RKO (cell line): ENCODE results near the gene NCAPD2.
"Not testable (repeated sequence)": the region's sequence is repeated elsewhere in the genome, so short reads cannot be mapped to it uniquely, and the experiment has no call there.

Source experiments
- DNase-seq: peaks from one replicate; pipeline ENCODE4 v3.0.0-alpha.2; 2016; ENCODE audit warnings: low spot score

The NCAPD2 gene

DNA sequence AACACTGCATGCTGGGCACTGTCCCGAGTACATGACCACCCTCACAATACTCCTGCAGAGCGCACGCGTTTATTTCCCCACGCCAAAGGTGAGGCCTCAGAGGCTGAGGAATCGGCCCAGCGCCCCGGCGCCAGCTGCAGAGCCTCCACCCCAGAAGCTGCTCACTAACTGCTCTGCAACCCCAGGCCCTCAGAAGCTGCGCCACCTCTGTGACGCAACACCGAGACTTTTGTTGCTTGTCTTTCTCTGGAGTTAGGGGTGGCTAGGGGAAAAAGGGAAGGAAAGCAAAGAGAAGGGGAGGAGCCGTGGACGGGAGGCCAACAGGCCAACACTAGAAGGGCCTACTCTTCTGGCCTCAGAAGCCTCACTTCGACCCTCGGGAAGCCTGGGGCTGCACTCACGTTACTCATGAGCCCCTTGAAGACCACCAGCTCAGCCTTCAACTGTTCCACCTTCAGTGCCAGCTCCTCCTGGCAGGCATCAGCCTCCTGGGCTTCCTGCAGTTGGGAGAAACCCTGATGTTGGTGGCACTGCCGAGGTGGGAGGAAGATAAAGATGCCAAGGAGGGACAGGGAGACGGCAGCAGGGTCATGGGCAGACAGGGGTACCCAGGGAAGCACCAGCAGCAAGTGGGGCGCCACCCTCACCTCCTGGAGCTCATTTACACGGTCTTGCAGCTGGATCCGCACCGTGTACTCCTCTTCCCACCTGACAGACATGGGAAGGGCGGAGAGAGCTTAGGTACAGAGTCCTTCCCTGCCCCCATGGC lies 56.6 kb downstream of the NCAPD2 start:
- DNase-seq, result no peak

DNA sequence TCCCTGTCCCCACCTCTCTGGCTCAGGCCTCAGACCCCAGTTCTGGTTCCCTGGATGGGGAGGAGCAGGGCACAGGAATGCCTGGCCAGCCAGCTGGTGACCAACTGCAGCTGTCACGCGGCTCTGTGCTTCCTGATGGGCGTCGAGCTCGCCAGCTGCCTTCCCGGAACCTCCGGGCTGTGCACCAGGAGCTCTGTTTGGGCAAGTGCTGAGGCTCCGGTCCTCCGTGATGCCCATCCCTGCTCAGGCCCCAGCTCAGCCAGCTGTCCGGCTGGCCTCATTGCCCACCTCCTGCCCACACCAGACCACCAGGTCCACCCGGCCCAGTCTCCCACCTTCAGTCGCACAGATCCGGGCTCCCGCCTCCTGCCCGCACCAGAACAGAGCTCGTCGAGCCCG lies 57.2 kb downstream of the NCAPD2 start:
- no peak for DNase-seq

DNA sequence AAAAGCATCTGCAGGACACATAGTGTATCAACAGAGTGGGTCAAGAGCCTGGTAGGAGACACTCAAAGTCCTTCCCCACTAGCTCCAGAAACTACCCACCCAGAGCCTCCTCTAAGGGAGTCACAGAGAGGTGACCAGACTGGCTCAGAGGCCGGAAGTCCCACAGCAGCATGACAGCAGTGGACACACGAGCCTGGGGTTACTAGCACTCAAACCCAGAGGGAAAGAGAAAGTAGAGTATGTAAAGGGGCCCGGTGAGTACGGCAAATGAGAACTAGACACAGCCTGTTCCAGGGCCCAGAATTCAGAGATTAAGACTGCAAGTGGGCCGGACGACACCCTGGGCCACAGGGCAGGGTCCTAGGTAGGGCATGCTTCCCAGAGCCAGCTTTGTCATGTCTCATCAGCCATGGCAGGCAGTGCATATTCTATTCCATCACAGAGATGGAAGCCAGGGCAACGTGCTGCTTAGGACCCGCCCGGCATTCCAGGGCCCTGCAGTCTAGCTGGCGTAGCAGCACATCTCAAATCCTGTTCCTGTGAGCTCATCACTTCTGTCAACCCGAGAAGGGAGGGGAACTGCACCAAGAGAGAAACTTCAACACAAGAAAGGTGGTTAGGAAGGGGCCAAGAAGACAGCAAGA lies 57.7 kb downstream of the NCAPD2 start:
- DNase-seq, result no peak

DNA sequence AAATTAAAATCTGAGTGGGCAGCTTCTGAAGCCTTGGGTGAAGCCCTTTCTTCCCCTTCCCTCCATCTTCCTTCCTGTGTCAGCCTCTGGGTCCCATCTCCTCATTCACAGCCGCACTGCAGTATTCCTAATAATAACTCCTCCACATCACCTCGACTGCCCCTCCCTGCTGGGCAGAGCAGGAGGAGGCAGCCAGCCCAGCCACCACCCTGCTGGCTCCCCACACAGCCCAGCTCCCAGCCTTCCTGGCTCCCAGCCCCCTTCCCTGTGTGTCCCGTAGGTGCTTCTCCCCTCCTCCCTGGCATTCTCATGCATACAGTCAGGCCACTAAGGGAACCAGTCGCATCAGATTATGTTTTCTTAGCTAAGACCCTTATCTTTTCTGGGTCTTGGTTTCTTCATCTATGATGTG lies 58.2 kb downstream of the NCAPD2 start:
- no peak for DNase-seq

DNA sequence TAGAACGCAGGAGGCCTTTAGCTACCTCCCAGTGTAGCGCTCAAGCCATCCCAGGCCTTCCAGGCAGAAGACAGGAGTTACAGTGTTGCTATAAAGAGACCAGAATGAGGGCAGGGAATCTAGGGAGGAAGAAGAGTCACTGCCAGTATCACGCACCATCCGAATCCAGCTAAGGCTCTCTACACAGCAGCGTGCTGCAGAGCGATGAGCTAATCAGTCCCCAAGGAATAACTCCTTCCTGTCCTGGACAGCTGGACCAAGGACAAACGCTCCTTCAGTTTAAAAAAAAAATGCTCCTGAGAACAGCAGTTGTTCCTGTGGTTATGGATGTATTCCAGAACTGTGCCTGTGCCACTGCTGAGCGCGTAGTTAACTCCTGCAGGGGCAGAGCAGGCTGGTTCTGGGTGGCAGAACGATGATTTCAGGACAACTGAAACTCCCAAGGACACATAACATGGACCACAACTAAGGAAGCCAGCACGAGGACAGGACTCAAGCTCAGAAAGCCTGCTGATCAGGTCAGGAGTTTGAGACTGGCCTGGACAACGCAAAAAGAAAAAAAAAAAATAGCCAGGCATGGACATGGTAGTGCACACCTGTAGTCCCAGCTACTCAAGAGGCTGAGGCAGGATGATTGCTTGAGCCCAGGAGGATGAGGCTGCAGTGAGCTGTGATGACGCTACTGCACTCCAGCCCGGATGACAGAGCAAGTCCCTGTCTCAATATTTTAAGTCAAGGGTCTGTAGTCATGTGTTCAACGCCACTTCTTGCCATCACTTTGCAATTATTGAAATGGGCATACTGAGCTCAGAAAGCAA lies 59.4 kb downstream of the NCAPD2 start:
- DNase-seq, result no peak

DNA sequence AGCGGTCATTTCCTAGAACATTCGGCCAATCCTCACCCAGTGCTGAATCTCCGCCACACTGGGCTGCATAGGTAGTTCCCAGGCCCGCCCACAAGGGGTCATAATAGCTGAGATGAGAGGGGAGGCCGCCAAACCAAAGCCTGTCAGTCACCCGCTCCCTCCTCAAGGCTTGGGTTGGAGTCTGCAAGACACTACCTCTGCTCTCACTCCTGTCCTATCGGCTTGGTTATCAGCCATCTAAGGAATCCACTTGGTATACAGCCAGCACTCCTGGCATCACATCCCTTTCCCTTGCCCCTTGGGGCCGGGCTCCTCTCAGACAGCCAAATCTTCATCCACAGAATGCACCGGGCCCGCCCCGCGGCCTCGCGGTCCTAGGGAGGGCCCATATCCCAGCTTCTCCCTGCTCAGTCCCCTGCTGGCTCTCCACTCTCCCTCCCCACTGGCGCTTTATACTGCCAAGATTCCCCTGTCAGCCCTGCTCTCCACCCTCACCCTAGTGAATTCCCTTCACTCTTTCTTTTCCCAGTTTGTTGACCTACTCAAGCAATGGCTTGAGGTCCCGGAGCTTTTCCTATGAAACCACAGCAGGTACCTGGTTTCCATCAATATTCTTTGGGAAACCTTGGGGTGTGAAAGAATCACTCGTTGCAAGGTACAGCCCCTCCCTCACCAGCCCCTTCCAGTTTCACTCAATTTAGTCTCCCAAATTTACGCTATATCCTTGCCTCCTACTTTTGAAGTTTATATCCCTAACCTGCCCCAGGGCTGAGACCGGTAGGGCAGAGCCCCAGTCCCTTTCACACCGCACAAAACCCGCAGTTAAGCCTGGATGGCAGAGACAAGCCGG lies 60.5 kb downstream of the NCAPD2 start:
- peak; percentile 73 for DNase-seq

DNA sequence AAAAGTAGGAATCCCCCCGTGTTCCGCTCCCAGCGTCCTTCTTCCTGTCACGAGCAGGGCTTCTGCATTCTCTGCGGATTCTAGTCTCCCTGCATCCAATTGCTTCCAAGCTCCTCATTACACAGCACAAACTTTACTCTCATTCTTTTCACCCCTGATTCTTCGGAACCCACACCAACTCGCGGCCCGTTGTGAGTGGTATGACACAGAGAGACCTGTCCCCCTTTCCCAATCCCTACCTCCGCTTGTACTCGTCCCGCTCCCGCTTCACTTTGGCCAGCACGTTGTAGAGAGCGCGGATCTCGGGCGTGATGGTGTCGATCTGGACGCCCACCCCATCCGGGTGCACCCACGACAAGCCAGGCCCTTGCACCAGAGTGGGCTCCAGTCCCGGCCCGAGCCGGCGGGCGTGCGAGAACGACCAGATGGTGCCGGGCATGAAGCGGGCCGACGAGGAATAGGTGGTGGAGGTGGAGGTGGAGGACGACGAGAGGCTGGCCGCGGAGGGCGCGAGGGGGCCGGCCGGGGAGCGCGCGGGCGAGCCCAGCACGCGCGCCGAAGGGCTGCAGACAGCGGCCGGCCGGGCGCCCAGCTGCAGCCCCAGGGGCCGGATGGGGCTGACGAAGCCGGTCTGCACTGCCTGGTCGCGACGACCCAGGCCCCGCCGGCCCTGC lies 61.3 kb downstream of the NCAPD2 start:
- DNase-seq, result no peak

DNA sequence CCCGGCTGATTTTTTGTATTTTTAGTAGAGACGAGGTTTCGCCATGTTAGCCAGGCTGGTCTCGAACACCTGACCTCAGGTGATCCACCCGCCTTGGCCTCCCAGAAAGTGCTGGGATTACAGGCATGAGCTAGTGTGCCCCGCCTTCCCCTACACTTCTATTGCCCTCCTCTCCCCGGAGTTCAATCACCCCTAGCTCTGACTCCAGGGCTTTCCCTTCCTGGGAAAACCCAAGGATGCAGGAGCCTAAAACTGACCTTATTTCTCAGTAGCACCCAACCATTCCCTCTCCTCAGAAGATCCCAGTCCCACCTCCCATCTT lies 62.6 kb downstream of the NCAPD2 start:
- not testable (repeated sequence) for DNase-seq

DNA sequence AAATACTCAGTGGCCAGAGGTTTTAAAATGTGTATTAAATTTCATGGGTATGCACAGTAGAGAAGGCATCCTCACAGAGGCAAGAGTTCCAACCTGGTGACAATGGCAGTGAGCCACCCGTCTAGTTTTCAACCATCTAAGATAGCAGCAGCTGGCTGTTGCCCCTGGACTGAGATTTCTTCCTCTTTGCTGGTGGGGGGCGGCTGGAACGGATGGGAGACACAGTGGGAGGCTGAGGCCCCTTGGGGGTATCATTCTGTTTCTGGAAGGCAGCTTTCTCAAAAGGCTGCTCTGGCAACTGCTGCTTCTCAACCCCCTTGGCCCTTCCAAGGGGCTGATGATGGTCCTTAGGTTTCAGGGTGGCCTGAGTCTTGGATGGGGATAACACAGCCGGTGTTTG lies 63.0 kb downstream of the NCAPD2 start:
- DNase-seq, result no peak

DNA sequence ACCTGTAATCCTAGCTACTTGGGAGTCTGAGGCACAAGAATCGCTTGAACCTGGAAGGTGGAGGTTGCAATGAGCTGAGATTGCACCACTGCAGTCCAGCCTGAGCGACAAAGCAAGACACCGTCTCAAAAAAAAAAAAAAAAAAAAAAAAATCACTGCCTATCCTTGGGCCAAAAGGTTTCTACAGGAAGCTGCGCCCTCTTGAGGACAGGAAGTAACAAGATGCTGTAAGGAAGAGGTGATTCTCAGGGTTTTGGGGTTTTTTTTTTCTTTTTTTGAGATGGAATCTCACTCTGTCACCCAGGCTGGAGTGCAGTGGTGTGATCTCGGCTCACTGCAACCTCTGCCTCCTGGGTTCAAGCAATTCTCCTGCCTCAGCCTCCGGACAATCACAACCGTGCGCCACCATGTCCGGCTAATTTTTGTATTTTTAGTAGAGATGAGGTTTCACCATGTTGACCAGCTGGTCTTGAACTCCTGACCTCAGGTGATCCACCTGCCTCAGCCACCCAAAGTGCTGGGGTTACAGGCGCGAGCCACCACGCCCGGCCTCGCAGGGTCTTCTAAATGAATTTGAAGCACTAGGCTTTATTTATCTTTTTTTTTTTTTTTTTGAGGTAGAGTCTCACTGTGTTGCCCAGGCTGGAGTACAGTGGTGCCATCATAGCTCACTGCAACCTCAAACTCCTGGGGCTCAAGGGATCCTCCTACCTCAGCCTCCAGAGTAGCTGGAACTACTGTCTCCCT lies 64.3 kb downstream of the NCAPD2 start:
- DNase-seq, result peak; percentile 73

DNA sequence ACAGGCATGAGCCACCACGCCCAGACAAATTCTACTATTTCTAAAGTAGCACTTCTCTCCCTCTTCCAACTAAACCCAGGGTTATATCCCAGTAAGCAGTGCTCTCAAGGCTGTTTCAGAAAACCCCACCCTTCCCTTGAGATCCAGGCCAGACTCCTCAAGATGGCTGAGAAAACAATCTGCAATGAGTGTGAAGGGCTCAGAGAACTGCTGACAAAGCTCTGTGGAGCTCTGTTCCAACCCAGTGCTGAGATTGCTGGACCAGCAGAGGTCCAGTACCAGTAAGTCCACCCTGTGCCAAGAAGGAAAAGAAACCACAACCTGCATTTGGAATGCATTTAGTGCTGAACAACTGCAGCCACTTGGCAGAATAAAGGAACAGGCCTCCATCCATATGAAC lies 65.6 kb downstream of the NCAPD2 start:
- DNase-seq, result no peak

DNA sequence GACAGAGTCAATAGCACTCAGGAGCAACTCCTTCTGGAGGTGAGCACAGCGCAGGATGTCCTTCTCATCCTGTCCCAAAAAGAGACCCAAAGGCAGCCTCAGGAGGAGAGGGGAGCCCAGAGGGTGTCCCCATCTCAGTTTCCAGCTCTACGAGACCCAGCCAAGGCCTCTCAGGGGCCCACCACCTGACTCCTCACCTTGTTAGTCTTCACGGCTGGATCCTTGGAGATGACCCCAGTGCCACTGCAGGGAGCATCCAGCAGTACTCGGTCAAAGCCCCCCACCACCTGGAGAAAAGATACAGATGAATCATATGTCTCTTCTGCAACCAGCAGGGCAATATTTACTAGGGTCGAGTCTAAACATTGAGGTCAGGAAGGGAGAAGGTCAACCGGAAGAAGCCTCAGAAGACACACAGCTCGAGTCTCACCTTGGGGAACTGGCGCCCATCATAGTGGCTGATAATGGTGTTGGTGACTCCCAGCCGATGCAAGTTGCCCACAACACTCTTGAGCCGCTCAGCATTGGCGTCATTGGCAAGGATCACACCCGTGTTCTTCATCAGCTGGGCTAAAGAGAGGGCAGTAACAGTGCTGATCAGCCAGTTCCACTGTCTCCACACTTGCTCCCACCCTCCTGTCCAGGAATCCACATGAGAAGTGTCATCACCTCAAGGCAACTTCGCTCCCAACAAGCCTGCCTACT lies 66.8 kb downstream of the NCAPD2 start:
- no peak for DNase-seq

DNA sequence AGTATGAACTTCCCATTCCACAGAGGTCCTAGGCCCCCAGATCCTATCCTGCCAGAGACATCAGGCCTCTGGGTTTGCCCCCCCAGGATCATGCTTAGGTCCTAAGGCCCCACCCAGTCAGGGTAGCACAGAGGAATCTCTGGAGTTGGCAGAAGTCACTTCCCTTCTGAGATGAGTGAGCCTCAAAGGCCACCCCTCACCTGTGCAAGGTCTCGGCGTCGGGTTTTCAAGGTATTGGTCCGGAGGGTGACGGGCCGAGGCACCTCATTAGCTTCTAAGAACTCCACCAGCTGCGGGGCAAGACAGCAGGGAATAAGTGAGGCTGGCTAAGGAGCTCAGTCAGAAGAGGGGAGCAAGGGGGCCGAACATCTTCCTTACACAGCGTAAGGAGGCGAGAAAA lies 69.0 kb downstream of the NCAPD2 start:
- DNase-seq, result no peak

DNA sequence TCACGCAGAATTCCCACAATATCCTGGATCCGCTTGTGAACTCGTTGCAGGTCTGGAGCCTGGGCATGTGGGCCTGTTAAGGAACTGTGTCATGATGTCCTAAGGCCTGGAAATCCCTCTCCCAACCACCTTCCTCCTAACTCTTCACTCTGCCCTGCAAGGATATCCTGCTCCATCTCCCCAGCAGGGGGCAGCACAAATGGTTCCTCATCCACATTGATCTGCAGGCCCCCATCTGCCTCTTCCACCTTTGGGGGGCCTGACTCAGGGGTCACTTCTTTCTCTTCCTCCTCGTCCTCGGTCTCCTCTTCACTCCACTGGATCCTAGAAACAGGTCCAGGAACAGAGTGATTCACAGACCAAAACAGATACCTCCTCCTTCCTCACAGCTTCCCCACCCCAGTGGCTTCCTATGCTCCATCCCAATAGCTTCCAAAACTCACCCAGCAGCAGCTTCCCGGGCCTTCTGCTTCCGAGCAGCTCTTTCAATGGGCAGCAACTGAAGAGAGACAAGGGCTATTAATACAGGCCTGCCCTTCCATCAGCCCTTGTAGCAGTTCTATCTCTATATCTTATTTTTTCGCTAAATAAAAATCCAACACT lies 69.6 kb downstream of the NCAPD2 start:
- DNase-seq, result peak; percentile 45

DNA sequence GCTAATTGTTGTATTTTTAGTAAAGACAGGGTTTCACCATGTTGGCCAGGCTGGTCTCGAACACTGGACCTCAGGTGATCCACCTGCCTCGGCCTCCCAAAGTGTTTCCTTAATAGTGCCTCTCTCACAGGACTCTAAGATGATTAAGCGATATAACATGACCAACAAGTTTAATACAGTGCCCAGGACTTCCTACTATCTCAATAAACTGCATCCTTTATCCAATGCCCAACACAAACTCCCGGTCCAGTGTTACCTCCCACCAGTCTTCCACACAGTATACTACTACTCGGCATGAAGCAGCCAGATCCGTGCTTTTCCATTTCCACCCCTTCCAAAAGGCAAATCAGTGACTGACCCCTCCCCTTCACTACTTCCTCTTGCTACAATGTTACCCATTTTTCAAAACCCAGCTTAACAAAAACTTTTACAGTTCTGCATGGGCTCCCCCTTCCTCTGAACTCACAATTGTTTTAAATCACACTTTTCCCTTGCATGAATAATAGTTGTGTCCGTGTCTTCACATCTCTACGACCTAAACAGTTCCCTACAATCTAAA lies 73.3 kb downstream of the NCAPD2 start:
- DNase-seq, result peak; percentile 43

DNA sequence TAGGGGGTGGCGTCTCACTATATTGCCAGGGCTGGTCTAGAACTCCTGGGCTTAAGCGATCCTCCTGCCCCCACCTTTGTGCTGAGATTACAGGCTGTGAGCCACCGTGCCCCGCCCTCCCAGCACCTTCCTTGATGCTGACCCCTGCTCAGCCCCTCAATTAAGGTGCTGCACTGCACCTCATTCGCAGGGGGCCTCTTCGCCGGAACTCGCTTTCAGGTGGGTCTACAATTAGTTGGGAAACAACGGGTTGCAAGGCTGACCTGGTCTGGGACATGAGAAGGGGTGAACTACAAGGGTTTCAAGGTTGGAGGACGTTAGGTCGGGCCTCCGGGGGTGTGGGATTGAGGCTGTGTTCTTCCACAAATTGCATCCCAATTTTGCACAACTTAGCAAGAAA lies 75.4 kb downstream of the NCAPD2 start:
- DNase-seq, result no peak

DNA sequence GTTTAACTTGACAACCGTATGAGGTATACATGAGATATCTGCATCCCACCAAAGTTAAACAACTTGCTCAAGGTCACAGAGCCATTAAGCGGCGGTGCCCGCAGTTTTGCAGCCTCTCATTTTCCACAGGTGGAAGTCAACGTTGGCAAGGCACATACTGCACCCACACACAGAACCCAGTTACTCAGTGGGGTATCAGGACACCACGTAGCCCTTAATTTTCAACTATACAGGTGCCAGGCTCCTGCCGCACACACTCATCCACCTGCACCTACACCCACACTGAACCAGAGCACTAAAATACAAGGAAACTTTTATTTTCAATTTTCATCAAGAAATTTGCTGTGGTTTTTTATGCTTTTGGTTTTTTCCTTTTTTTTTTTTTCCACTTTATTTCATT lies 75.9 kb downstream of the NCAPD2 start:
- no peak for DNase-seq

DNA sequence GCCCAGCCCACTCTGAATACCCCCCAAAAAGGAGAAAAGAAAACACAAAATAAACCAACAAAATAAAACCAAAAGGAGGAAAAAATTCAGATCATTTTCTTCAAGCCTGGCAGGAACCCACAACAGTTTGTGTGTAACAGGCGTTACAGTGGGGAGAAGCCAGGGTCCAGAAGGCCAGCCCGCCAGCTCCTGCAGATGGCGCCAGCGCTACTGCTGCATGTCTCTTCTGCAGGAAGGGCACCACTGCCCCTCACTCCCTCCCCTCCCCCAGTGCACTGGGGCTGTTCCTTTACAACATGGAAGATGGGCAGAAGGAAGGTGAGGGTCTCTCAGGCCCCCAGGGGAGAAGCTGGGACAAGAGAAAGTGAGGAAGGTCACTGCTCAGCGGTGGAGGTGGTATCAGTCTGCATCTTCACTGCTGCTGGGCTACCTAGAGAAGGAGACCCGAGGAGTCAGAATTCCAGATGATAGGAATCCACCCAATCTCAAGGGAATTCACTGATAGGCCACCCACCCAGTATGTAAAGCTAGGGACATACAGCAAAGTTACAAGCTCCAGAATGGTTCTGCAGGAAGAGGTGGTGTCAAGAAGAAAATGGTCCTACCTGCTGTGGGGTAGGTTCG lies 76.5 kb downstream of the NCAPD2 start:
- DNase-seq, result peak; percentile 65

DNA sequence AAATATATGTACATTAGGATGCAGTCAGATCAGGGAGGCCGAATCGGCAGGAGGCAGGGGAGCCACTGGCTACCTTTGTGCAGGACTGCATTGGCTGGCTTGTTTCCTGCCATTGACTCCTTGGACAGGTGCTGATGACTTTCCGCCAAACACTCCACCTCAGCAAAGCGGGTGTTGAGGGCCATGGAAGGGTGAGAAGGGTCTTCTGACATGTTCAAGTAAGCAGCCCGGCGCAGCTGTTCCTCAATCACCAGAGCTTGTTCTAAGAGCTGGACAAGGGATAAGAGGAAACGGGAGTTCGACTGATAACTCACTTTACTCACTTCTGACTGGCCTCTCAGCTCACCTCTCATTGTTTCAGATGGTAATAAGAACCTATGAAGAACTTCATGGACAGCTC lies 79.1 kb downstream of the NCAPD2 start:
- no peak for DNase-seq
